SIG-M5 treated with dmso at 0.1 percent for 504 hours (cell line): ENCODE data around the gene CCR4.
"Not testable (repeated sequence)": the region's sequence is repeated elsewhere in the genome, so short reads cannot be mapped to it uniquely, and the experiment has no call there.

Experiments
- DNase-seq: peaks from one replicate; lab custom pipeline; 2025; ENCODE audit not compliant: unreplicated experiment; lab: John Stamatoyannopoulos, UW

The CCR4 gene

GRCh38 chr3:32950516-32950915, 928 bp upstream of the CCR4 start:
- DNase-seq = no peak

DNA sequence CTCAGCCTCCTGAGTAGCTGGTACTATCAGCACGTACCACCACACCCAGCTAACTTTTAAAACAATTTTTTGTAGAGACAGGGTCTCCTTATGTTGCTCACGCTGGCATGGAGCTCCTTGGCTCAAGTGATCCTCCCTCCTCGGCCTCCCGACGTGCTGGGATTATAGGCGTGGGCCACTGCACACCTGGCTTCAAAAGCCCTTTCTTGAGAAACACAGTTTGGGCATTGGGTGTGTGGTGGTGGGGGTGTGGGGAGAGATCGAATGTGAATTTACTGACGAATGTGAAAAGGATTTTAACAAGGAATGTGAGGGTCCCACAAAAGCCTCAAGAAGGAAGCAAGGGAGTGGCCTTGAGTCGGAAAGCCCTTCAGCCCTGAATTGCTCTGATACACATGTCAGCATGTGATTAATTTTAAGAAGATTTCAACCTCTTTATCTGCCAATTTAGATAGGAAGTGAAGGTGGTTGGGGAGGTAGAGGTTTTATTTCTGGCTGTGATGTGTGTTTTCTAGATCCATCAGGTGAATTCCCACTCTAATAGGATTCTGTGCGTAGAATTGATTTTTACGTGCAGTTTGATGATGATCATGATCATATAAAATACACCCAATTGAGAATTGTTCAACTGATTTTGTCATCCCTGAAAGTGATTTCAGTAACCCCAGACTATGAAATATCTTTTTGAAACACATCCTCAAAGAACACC, 1.1 kb downstream of the CCR4 start:
- DNase-seq = no peak

GRCh38 chr3:32954506-32954905, 3.1 kb downstream of the CCR4 start:
- no peak for DNase-seq

- DNase-seq = no peak
Observed at GRCh38 chr3:32956750-32957570, 5.5 kb downstream of the CCR4 start.

- DNase-seq = no peak
Observed at GRCh38 chr3:32958509-32958908, 7.1 kb downstream of the CCR4 start.

GRCh38 chr3:32959371-32959770, 7.9 kb downstream of the CCR4 start:
- no peak for DNase-seq

DNA sequence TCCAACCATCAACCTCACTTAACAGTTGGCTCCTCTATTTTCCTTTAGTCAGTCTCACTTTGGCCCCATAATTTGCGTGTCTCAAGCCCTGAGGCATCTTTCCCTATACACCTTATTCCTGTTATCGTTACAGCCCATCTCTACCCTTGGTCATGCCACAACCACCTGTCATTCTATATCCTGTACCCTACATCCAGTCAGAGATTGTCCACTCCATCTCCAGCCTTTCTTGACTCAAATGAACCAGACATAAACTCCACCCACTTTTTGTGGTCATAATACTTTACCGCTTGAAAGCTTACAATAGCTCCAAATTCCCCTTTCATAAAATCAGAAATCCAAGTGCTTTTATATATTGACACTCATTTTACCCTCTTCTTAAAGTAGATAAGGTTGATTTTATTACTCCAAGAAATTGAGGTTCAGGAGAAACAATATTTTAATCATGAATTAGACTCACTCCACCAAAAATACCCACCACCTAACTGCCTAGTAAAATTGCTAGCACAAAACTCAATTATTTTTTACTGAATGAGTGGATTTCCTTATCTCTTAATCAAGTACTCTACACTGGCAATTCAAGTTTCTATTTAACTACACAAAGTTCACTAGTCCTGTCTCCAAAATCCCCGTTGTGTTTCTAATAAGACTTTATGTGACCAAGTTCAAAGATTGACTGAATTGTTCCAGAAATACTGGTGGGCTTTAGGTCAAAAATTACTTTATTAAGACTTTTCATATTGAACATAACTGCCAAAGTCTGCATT, 9.1 kb downstream of the CCR4 start:
- DNase-seq = no peak

DNA sequence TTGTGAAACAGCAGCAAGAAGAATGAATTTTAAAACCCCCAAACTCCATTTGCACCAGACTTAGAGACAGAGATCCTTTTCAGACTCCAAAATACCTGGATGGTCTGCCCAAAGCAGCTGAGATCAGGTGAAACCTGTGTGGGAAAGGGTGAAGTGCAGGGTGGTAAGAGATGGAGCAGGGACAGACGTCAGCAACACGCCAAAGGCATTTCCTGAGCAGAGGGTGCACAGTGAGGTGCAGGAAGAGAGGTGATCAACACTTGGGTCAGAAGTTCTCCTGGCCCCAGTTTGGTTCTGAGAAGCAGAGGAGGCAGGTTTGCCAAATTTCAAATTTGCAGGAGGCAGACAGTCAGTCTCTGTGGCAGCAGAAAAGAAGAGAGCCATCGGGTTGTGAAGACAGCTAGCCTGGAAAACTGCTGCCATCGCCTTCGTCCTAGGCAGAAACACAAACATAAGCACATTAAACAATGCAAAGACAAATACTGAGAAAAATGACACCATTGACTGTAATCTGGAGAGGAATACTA, 9.8 kb downstream of the CCR4 start:
- DNase-seq = no peak

- no peak for DNase-seq
Observed at GRCh38 chr3:32963871-32964270, 12.4 kb downstream of the CCR4 start.

DNA sequence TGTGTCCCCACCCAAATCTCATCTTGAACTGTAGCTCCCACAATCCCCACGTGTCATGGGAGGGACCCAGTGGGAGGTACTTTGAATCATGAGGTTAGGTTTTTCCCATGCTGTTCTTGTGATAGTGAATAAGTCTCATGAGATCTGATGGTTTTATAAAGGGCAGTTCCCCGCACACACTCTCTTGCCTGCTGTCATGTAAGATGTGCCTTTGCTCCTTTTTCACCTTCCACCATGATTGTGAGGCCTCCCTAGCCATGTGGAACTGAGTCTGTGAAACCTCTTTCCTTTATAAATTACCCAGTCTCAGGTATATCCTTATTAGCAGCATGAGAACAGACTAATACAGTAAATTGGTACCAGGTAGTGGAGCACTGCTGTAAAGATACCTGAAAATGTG, 13.3 kb downstream of the CCR4 start:
- not testable (repeated sequence) for DNase-seq

DNA sequence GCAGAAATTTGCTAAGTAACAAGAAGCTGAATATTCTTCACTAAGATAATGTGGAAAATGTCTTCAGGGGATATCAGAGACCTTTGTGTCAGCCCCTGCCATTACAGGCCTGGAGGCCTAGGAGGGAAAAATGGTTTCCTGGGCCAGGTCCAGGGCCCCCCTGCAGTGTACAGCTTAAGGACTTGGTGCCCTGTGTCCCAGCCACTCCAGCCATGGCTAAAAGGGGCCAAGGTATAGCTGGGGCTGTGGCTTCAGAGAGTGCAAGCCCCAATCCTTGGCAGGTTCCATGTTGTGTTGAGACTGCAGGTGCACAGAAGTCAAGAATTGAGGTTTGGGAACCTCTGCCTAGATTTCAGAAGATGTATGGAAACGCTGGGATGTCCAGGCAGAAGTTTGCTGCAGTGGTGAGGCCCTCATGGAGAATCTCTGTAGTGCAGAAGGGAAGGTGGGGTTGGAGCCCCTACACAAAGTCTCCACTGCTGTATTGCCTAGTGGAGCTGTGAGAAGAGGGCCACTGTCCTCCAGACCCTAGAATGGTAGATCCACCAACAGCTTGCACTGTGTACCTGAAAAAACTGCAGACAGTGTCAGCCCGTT, 14.3 kb downstream of the CCR4 start:
- not testable (repeated sequence) for DNase-seq

DNA sequence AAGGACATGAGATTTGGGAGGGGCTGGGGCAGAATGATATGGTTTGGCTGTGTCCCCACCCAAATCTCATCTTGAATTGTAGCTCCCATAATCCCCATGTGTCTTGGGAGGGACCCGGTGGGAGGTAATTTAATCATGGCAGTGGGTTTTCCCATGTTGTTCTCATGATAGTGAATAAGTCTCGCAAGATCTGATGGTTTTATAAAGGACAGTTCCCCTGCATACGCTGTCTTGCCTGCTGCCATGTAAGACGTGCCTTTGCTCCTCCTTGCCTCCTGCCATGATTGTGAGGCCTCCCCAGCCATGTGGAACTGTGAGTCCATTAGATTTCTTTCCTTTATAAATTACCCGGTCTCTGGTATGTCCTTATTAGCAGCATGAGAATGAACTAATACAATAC, 15.2 kb downstream of the CCR4 start:
- not testable (repeated sequence) for DNase-seq

DNA sequence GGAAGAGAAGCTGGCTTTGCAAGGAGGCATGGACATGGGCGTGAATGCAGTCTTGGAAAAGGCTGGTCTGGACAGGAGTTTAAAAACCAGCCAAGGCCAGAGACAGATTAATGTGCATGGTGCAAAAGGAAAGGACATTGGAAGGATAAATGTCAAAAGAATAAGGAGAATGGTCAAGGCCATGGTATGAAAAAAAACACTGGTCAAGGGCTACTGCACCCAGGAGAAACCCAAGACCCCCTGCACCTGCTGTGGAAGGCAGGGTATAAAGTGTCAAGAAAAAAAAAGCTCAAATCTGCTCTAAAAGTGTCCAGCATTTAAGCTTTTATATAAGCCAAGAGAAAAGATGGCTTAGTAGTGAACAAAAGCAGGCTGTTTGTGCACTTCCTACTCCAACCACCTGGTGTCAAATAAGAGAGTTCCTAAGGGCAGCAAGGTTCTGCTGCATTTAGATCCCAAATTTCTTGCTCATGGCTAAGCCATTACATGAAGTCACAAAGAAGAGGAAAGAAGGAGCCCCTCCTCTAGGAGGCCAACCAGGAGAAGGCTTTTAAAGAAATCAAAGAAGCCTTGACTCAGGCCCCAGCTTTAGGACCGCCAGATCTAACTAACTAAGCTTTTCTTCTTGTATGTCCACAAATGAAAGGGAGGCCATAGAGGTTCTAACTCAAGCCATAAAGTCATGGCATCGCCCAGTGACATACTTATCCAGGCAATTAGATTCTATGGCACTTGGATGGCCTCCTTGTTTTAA, 16.9 kb downstream of the CCR4 start:
- DNase-seq = no peak

DNA sequence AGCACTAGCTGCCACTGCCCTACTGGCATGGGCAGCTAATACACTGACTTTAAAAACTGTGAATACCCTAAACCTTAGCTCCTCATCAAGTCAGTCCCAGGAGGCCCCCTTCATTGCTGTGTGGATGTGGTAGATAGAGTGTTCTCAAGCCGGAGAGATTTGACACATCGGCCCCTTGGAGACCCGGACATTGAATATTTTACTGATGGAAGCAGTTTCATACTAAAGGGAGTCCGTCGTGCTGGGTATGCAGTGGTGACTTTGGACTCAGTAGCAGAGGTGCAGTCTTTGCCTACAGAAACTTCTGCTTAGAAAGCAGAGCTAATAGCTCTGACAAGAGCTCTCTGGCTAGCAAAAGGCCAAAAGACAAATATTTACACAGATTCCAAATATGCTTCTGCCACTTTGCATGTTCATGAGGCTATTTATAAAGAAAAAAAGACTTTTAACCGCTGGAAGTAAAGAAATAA, 17.5 kb downstream of the CCR4 start:
- DNase-seq = no peak

- no peak for DNase-seq
Observed at GRCh38 chr3:32969656-32970055, 18.2 kb downstream of the CCR4 start.

DNA sequence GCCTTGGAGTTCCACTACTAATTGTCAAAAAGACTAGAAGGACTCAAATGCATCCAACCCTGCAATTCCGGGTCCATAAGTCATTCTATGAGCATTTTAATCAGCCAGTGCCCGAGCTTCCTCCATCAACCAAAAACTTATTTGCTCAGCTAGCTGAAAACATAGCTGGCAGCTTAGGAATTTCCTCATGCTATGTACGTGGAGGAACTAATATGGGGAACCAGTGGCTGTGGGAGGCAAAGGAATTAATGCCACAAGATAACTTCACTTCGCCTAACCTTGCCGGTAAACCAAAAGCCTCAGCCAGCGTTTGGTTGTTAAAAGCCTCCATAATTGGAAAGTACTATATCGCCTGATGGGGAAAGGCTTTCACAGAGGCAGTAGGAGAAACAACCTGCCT, 19.8 kb downstream of the CCR4 start:
- DNase-seq = not testable (repeated sequence)

DNA sequence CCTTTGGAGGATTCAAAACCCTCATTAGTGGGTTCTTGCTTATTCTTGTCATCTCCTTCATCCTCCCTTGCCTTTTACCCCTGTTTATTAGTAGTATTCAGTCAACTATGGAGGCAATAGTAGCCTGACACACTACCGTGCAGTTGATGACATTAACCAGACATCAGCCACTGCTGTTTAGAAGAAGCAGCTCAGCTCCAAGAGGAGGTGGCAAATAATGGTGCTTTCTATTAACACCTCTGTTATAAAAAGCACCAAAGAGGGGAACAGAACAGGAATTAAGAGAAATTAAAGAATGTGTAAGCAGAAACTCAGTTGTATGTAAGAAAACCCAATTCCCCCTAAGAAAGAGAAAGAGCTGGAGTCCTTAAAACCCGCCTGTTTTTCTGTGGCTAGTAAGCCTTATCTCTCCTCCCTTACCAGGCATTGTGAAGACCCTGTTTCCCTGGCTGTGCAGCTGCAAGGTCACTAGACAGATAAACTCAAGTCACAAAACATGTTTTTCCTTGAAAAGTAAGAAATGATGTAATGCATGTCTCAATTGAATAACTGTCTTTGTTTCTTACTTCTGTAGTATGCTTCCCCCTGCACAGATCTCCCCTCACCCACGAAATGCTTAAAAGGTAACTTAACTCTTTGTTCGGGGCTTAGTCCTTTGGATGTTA, 21.2 kb downstream of the CCR4 start:
- no peak for DNase-seq

GRCh38 chr3:32973982-32974381, 22.5 kb downstream of the CCR4 start:
- no peak for DNase-seq

DNA sequence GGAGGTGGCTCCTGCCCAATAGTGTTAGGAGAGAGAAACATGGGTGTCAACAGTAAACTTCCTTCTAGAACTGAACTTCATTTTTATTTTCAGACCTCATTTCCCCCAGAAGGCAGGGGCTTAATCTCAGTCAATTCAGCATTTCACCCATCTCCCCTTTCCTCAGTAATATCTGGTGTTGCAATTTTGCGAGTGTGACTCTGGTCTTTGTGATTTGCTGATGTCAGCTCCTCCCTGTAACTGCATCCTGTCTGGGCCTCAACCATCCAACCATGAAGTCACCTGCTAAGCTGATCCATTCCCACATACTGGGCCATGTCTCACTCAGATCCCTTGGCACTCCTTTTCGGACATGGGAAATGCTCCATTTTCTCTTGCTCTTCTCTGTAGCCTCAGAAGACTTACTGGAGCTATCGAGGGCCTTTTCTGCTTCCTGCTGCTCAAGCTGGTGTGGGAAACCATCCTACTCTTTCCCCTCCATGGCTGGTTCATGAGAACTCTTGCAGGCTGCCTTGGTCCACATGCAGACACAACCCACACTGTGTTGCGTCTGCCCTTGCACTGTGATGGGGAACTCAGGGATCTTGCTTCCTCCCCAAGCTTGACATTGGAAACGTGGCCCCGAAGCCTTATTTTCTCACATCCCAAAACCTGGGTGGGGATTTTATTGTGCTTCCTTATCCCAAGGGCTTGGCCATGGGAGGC, 24.6 kb downstream of the CCR4 start:
- no peak for DNase-seq
